IMR-90 (cell line): Measurements from ENCODE around the gene TXK.

Experiments used
- BHLHE40 ChIP-seq: fragments of 150-350 bp; IDR thresholded peaks from 2 replicates; pipeline ENCODE4 v1.6.1; 2016; ENCODE audit warnings: mild to moderate bottlenecking, low read depth, low read length
- CHD1 ChIP-seq: IDR thresholded peaks from 2 replicates; pipeline ENCODE4 v1.6.1; 2012; ENCODE audit warnings: low read depth, low read length, improper control_type of control experiment
- CTCF ChIP-seq: conservative IDR thresholded peaks from 2 replicates; pipeline ENCODE4 v1.5.1; 2012; ENCODE audit warnings: mild to moderate bottlenecking, low read depth, low read length, improper control_type of control experiment
- MAFK ChIP-seq: IDR thresholded peaks from 2 replicates; pipeline ENCODE4 v1.6.1; 2012; ENCODE audit warnings: low read depth, low read length, improper control_type of control experiment
- MAZ ChIP-seq: IDR thresholded peaks from 2 replicates; pipeline ENCODE4 v1.6.1; 2012; ENCODE audit warnings: low read depth, mild to moderate bottlenecking, low read length, improper control_type of control experiment, moderate library complexity, borderline replicate concordance
- MXI1 ChIP-seq: IDR thresholded peaks from 2 replicates; pipeline ENCODE4 v1.6.1; 2012; ENCODE audit warnings: low read depth, mild to moderate bottlenecking, low read length, moderate library complexity, borderline replicate concordance
- POLR2A ChIP-seq: IDR thresholded peaks from 2 replicates; pipeline ENCODE4 v1.6.1; 2012; ENCODE audit warnings: mild to moderate bottlenecking, low read depth, low read length
- RAD21 ChIP-seq: IDR thresholded peaks from 2 replicates; pipeline ENCODE4 v1.6.1; 2012; ENCODE audit warnings: low read length, improper control_type of control experiment
- RCOR1 ChIP-seq: IDR thresholded peaks from 2 replicates; pipeline ENCODE4 v1.6.1; 2012; ENCODE audit warnings: mild to moderate bottlenecking, low read length, improper control_type of control experiment; ENCODE audit not compliant: insufficient replicate concordance
- SMC3 ChIP-seq: fragments of 150-350 bp; IDR thresholded peaks from 2 replicates; pipeline ENCODE4 v1.6.1; 2016; ENCODE audit warnings: low read depth, mild to moderate bottlenecking, antibody characterized with exemption, low read length, moderate library complexity
- TF ChIP-seq, protein P1 (sequence below): fragments of 150-350 bp; IDR thresholded peaks from 2 replicates; pipeline ENCODE4 v1.6.1; 2016; ENCODE audit warnings: low read depth, mild to moderate bottlenecking, low read length, moderate library complexity, borderline replicate concordance

DNA sequence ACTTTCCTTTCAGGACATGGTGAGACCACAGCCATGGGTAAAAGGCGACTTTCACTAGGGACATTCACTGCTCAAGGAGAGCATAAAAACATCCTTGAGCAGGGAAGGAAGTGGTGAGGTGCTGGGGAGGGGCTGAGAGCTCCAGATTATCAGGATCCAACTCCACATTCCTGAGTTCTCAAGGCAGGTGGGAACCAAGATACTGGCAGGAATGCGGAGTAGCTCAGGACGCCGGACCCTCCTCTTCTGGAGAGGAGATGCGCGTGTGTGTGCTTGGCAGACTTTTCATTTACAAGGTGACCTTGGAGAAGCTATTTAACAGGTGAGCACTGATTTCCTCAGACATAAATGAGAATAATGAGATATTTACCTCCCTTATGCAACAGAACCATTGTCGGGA is 41.3 kb upstream of the TXK start:
- TF ChIP-seq, protein P1, sequence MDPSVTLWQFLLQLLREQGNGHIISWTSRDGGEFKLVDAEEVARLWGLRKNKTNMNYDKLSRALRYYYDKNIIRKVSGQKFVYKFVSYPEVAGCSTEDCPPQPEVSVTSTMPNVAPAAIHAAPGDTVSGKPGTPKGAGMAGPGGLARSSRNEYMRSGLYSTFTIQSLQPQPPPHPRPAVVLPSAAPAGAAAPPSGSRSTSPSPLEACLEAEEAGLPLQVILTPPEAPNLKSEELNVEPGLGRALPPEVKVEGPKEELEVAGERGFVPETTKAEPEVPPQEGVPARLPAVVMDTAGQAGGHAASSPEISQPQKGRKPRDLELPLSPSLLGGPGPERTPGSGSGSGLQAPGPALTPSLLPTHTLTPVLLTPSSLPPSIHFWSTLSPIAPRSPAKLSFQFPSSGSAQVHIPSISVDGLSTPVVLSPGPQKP, result no peak
- TF ChIP-seq CTCF (no peak), RAD21 (no peak), CHD1 (no peak), SMC3 (no peak), POLR2A (no peak), RCOR1 (no peak), MXI1 (no peak), BHLHE40 (no peak), MAZ (no peak), MAFK (no peak)
